Gastroesophageal sphincter (tissue), 3 donors: Measurements from ENCODE around the gene DDX6.
"Not testable (repeated sequence)": the region's sequence is repeated elsewhere in the genome, so short reads cannot be mapped to it uniquely, and the experiment has no call there.

ENCODE experiments used
- CTCF ChIP-seq, 4 experiments: fragments of 200-600 bp in 2 of 4; fragments of 450-650 bp in 2 of 4; sonication (generic) in 1 of 4; IDR thresholded peaks; one replicate each; pipeline ENCODE4 v1.5.1; 2017 to 2019; ENCODE audit warnings: antibody characterized with exemption in 4 of 4, mild to moderate bottlenecking in 2 of 4, moderate library complexity in 2 of 4
- EP300 ChIP-seq: sonication (generic); formaldehyde crosslinking; IDR thresholded peaks from one replicate; pipeline ENCODE4 v1.6.1; 2017; ENCODE audit warnings: antibody characterized with exemption, mild to moderate bottlenecking
- POLR2A ChIP-seq, 2 donors: fragments of 450-650 bp; IDR thresholded peaks; one replicate each; pipeline ENCODE4 v1.6.1; 2017; ENCODE audit warnings: antibody characterized with exemption in 2 of 2, mild to moderate bottlenecking in 2 of 2, moderate library complexity in 1 of 2

GRCh38 chr11:118729753-118730152, 61.2 kb downstream of the DDX6 start:
- not testable (repeated sequence) for TF ChIP-seq CTCF (IDR thresholded peaks at IDR 0.05); POLR2A (IDR thresholded peaks at IDR 0.05); EP300
